ENCODE data around the gene TOX3. TPM values are rescaled to one million over a fixed set of nuclear protein-coding genes. Genes with fewer than 3 reads are reported as not detected.

The TOX3 gene
- total RNA-seq, 4 donors from 2014 or later = 0.51 to 3.8 (median 1.9) TPM

DNA sequence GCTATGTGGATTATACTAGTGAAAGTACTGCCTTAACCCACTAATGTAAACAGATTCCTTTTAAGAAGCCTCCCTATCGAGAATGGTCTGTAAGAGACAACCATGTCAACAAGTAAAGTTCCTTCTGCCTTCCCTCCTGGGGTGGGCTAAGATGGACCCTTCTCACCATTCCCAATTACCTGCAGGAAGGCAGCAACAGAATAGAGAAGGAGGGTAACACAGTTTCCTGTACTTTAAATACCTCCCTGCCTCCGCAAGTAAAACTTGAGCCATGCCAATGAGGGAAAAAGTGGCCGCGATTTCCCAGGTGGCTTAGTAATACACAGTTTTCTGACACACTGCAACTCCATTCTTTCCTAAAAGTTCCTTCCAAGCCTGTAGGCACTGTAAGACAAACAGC is 45.2 kb downstream of the TOX3 start:
- no peak overlapping the region for H3K4me3 ChIP-seq (ENCODE audit: low read depth, poor library complexity, severe bottlenecking)
- no peak for DNase-seq (ENCODE audit: low spot score in 2 of 2)
- intact Hi-C loops (cut with DNase I; ENCODE audit: low total_unique reads) = no loop called here
- 75 to 79% methylated on average over 4 of the region's 4 CpGs for WGBS, 2 donors
- TF ChIP-seq POLR2A (IDR thresholded peaks at IDR 0.05) = no peak
- TF ChIP-seq, protein P1, sequence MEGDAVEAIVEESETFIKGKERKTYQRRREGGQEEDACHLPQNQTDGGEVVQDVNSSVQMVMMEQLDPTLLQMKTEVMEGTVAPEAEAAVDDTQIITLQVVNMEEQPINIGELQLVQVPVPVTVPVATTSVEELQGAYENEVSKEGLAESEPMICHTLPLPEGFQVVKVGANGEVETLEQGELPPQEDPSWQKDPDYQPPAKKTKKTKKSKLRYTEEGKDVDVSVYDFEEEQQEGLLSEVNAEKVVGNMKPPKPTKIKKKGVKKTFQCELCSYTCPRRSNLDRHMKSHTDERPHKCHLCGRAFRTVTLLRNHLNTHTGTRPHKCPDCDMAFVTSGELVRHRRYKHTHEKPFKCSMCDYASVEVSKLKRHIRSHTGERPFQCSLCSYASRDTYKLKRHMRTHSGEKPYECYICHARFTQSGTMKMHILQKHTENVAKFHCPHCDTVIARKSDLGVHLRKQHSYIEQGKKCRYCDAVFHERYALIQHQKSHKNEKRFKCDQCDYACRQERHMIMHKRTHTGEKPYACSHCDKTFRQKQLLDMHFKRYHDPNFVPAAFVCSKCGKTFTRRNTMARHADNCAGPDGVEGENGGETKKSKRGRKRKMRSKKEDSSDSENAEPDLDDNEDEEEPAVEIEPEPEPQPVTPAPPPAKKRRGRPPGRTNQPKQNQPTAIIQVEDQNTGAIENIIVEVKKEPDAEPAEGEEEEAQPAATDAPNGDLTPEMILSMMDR (IDR thresholded peaks at IDR 0.05) = no peak

DNA sequence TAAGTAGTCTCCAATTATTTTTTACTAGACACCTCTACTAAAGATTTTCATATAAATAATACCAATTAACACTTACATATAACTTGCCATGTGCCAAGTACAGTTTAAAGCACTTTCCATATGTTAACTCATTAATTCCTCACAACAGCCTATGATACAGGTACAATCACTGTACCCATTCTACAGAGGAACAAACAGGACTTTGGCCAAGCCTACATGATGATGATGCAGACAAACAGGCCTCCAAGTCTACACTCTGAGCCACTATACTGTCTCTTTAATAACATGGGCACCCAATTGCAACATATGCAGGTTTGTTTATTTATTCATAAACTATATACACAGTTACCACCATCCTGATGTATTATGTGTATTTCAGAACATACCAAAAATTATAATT is 46.0 kb downstream of the TOX3 start:
- intact Hi-C loops (cut with DNase I; ENCODE audit: low total_unique reads) = no loop called here
- TF ChIP-seq, protein P1 (IDR thresholded peaks at IDR 0.05) = no peak
- no peak for TF ChIP-seq POLR2A (IDR thresholded peaks at IDR 0.05)
- H3K4me3 ChIP-seq (ENCODE audit: low read depth, poor library complexity, severe bottlenecking) = no peak overlapping the region
- DNase-seq (ENCODE audit: low spot score in 2 of 2) = no peak

DNA sequence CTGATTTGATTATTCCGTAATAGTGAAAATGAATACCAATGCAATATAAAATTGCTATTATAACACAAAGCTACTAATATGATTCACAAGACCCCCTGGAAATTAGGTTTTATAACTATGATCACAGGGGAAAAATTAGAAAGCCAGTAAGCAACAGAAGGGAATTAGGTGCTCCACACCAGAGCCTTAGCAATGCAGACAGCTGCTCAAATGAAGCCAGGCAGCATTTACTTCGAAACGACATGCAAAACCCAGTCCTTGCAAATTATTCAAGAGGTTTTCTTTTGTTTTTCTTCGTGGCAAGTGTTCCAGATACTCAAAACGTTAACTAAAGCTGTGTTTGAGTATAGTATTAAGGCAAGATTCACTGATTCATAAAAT is 47.9 kb downstream of the TOX3 start:
- intact Hi-C loops (cut with DNase I; ENCODE audit: low total_unique reads) = no loop called here
- no peak for DNase-seq (ENCODE audit: low spot score in 2 of 2)
- no peak overlapping the region for H3K4me3 ChIP-seq (ENCODE audit: low read depth, poor library complexity, severe bottlenecking)
- 69 to 71% methylated on average over 5 of the region's 5 CpGs for WGBS, 2 donors
- TF ChIP-seq, protein P1 (IDR thresholded peaks at IDR 0.05) = no peak
- no peak for TF ChIP-seq POLR2A (IDR thresholded peaks at IDR 0.05)

DNA sequence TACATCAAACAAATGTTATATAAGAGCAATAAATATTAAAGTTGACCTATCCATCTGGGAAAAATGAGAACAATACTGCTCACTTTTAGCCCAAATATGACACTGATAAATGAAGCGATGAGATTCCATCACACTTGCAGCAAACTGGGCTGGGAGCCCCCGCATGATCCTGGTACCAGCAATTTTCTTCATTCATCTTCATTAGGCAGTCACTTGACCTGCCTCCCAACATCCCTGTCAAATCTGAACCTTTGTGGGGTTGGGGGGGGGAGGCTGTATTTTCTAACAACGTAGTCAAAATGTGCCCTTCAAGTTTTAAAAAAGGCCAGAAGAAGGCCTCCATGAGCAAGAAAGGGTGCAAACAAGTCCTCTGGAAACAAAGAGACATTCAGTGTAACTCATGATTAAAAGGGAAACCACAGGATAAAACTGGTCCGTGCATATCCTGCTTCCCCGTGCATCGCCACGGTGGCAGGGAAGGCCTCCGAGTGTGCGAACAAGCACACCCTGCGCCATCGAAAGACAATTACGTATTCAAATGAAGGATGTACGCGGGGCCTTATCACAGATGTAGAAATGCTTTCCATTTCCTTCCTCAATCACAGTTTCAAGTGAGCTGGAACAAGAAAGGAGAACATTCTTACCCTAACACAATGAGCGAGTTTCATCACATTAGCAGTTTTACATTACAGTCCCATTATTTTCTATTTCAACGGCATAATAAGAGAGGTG is 48.4 kb downstream of the TOX3 start:
- intact Hi-C loops (cut with DNase I; ENCODE audit: low total_unique reads) = no loop called here
- no peak for DNase-seq (ENCODE audit: low spot score in 2 of 2)
- 75 to 77% methylated on average over 16 of the region's 16 CpGs for WGBS, 2 donors
- no peak for TF ChIP-seq POLR2A (IDR thresholded peaks at IDR 0.05)
- TF ChIP-seq, protein P1 (IDR thresholded peaks at IDR 0.05) = no peak
- no peak overlapping the region for H3K4me3 ChIP-seq (ENCODE audit: low read depth, poor library complexity, severe bottlenecking)

DNA sequence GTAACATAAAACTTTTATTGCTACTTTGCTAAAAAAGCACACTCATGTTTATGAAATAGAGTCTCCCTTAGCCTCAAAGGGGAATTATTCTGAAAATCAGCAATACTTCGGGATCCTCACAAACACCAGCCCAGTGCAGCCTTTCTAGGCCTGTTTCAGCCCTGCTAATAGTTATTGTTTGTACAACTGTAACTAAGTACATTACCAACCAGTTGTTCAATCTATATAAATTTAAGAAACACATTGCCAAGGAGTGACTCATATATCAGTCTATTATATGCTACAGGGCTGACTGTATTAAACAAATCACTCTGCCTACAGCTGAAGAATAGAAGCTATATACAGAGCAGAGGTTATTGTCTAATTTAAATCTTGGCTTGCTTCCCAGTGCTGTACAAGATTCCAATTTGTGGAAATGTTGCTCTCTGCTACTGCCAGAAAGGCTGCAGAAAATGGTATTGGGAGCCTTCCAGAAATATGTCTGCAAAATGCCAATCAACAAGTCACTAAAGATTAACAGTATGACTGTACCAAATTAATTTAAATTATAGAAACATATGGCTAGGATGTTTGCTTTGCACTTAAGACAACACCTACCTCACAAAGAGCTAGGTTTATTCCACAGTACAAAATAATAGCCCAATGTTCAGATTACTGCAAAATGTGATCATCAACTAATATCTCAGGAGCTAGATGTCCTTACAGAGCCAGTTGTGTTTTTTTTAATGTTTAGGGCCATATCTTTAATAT is 49.7 kb downstream of the TOX3 start:
- no peak for DNase-seq (ENCODE audit: low spot score in 2 of 2)
- H3K4me3 ChIP-seq (ENCODE audit: low read depth, poor library complexity, severe bottlenecking) = no peak overlapping the region
- WGBS, 2 donors = 11 to 32% methylated on average over 1 of the region's 1 CpG
- TF ChIP-seq, protein P1 (IDR thresholded peaks at IDR 0.05) = no peak
- TF ChIP-seq POLR2A (IDR thresholded peaks at IDR 0.05) = no peak
- intact Hi-C loops (cut with DNase I; ENCODE audit: low total_unique reads) = no loop called here

All from lower leg skin (tissue), 4 donors.